Keratinocyte (primary cell): ENCODE data around the gene TLCD3A. TPM values are rescaled to one million over a fixed set of nuclear protein-coding genes. Genes with fewer than 3 reads are reported as not detected.

Source experiments
- DNase-seq: peaks from one replicate; pipeline ENCODE4 v3.0.0-alpha.2; 2011; ENCODE audit warnings: low read depth, missing footprints, low spot score
- FAIRE-seq: peaks from 2 replicates; lab custom pipeline; 2011; peaks lifted over from hg19 to GRCh38; lab: Jason Lieb, UNC
- H2AFZ ChIP-seq: 2 replicates; pipeline ENCODE4 v1.6.0; 2012; ENCODE audit warnings: low read length, control low read depth, inconsistent platforms; ENCODE audit not compliant: control insufficient read depth
- H3K27ac ChIP-seq: 2 replicates; pipeline ENCODE4 v1.5.1; 2011; ENCODE audit warnings: low read length; ENCODE audit not compliant: control insufficient read depth, insufficient read depth
- H3K27me3 ChIP-seq: 3 replicates; pipeline ENCODE4 v1.6.0; 2011; ENCODE audit warnings: low read length; ENCODE audit not compliant: control insufficient read depth, insufficient read depth; ENCODE audit errors: extremely low read depth
- H3K36me3 ChIP-seq, 2 experiments: 2 replicates in 1 of 2; 3 replicates in 1 of 2; pipeline ENCODE4 v1.5.1; 2011; ENCODE audit warnings: low read length in 2 of 2, mild to moderate bottlenecking in 1 of 2; ENCODE audit not compliant: control insufficient read depth in 2 of 2, insufficient read depth in 2 of 2; ENCODE audit errors: extremely low read depth in 1 of 2
- H3K4me1 ChIP-seq: 3 replicates; pipeline ENCODE4 v1.5.1; 2011; ENCODE audit warnings: low read length; ENCODE audit not compliant: control insufficient read depth, insufficient read depth; ENCODE audit errors: extremely low read depth
- H3K4me2 ChIP-seq: 3 replicates; pipeline ENCODE4 v1.6.0; 2011; ENCODE audit warnings: low read depth, low read length; ENCODE audit not compliant: control insufficient read depth, insufficient read depth; ENCODE audit errors: extremely low read depth
- H3K4me3 ChIP-seq, 3 experiments: fragments of 200-600 bp in 1 of 3; sonication (generic) in 1 of 3; 2 replicates in 2 of 3; 3 replicates in 1 of 3; pipeline ENCODE4 v1.5.1; 2011 to 2016; ENCODE audit warnings: low read length in 3 of 3, mild to moderate bottlenecking in 3 of 3, control low read depth in 2 of 3, inconsistent platforms in 1 of 3, low read depth in 1 of 3, mixed read lengths in 1 of 3, mixed run types in 1 of 3, moderate library complexity in 1 of 3; ENCODE audit not compliant: control insufficient read depth in 2 of 3, insufficient read depth in 2 of 3; ENCODE audit errors: extremely low read depth in 1 of 3
- H3K79me2 ChIP-seq: 2 replicates; pipeline ENCODE4 v1.6.0; 2012; ENCODE audit warnings: low read length; ENCODE audit not compliant: control insufficient read depth, insufficient read depth
- H3K9ac ChIP-seq: 3 replicates; pipeline ENCODE4 v1.6.0; 2011; ENCODE audit warnings: low read length; ENCODE audit not compliant: control insufficient read depth, insufficient read depth; ENCODE audit errors: extremely low read depth
- H3K9me1 ChIP-seq: 3 replicates; pipeline ENCODE4 v1.6.0; 2011; ENCODE audit warnings: low read length; ENCODE audit not compliant: control insufficient read depth, insufficient read depth; ENCODE audit errors: extremely low read depth
- H3K9me3 ChIP-seq: 2 replicates; pipeline ENCODE4 v1.5.1; 2012; ENCODE audit warnings: low read depth, low read length; ENCODE audit not compliant: control insufficient read depth
- H4K20me1 ChIP-seq: 3 replicates; pipeline ENCODE4 v1.6.0; 2011; ENCODE audit warnings: low read length; ENCODE audit not compliant: control insufficient read depth, insufficient read depth; ENCODE audit errors: extremely low read depth
- CTCF ChIP-seq, 3 experiments: IDR thresholded peaks in 1 of 3; conservative IDR thresholded peaks in 1 of 3; optimal IDR thresholded peaks in 1 of 3; 2 replicates in 2 of 3; 3 replicates in 1 of 3; pipeline versions ENCODE3 to v1.5.1; 2011; ENCODE audit warnings: low read length in 3 of 3, mild to moderate bottlenecking in 3 of 3, moderate library complexity in 2 of 3, control low read depth in 1 of 3, inconsistent platforms in 1 of 3; ENCODE audit not compliant: insufficient read depth in 2 of 3; ENCODE audit errors: extremely low read depth in 1 of 3
- EZH2 ChIP-seq: IDR thresholded peaks from one replicate; pipeline ENCODE4 v1.6.1; 2012; ENCODE audit warnings: inconsistent platforms, mild to moderate bottlenecking, low read length, moderate library complexity
- dilution Hi-C: fragments of 300-500 bp; cut with MboI; formaldehyde crosslinking; loops from one replicate; pipeline ENCODE4 v1.7.0; 2020; ENCODE audit warnings: low sequenced_read_pairs; ENCODE audit not compliant: extremely low pct_ligation_motif_present
- polyA plus RNA-seq, 5 experiments: library from polyadenylated mRNA; depleted of rRNA in 3 of 5; stranded (reverse) in 3 of 5; stranded (forward) in 1 of 5; unstranded in 1 of 5; fragments of >200 nt; gene quantifications; 1 replicate in 1 of 5; 2 replicates in 3 of 5; 3 replicates in 1 of 5; pipeline versions ENCODE4 v1.2.1 to v1.2.3, GENCODE V29; 2011 to 2012; ENCODE audit warnings: missing spikeins in 2 of 5, low read depth in 1 of 5, low replicate concordance in 1 of 5

Gene TLCD3A
- polyA plus RNA-seq, 1 donor (not counting 4 experiments of a cell fraction or from before 2014, with no cell fraction given): 34.1 TPM

DNA sequence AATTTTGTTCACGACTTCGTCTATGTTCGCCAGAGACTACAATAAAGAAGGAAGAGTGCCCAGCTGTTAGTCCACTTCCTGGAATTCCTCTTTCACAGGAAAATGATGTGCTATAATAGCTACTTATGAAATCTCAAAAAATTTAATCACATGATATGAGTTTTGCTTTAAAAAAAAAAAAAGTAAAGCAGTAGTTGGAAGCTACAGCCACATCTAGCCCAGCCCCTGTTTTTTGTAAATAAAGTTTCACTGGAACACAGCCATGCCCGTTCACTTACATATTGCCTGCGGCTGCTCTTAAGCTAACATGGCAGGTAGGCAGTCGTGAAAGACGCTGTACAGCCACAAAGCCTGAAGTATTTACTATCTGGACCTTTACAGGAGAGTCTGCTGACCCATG lies 33.1 kb upstream of the TLCD3A start:
- H3K4me1 ChIP-seq: peaks cover 9% of the 10 kb centered on the region
- H3K79me2 ChIP-seq: peaks cover 23% of the 10 kb centered on the region
- no peak overlapping the region for H2AFZ ChIP-seq
- TF ChIP-seq EZH2 (no peak), CTCF (optimal IDR thresholded peaks at IDR 0.05 in 1 of 3, IDR thresholded peaks at IDR 0.05 in 1 of 3, conservative IDR thresholded peaks at IDR 0.05 in 1 of 3; ENCODE audit: extremely low read depth in 1 of 3, insufficient read depth in 2 of 3, low read length in 3 of 3) (no peak)
- FAIRE-seq: no peak
- H3K36me3 ChIP-seq: peaks cover 15 to 19% of the 10 kb centered on the region in 2 experiments
- no peaks in the 10 kb centered on the region for H4K20me1 ChIP-seq
- H3K27me3 ChIP-seq: no peaks in the 10 kb centered on the region
- H3K4me3 ChIP-seq: no peak overlapping the region
- H3K9me1 ChIP-seq: peaks cover 2% of the 10 kb centered on the region
- H3K9me3 ChIP-seq: no peaks in the 10 kb centered on the region
- dilution Hi-C loops: no loop called here
- no peak overlapping the region for H3K27ac ChIP-seq
- no peak for DNase-seq
- H3K4me2 ChIP-seq: no peak overlapping the region
- H3K9ac ChIP-seq: no peak overlapping the region

DNA sequence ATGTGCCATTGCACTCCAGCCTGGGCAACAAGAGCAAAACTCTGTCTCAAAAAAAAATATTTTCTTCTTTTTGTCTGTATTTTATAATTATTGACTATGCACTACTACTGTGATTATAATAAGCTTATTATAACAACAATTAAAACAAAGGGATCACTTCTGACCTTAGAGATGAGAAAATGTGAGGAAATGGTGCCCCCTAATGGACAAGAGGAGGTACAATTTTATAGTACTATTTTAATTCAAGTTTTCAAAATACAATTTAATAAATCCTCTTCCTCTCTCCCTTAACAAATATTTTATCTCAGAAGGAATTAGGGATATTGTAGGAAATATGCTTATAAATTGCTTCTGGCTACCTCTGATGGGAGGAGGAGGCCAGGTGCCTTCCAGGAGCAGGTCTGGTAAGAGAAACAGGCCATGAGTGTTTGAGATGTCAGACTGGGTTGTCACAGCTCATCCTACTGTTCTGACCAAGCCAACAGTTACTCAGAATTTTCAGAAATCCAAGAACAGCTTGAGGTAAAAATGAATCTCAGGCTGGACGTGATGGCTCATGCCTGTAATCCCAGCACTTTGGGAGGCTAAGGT lies 31.8 kb upstream of the TLCD3A start:
- no peaks in the 10 kb centered on the region for H3K9me1 ChIP-seq
- FAIRE-seq (peak; percentile 32), DNase-seq (no peak)
- H3K79me2 ChIP-seq: peaks cover 33% of the 10 kb centered on the region
- H3K27me3 ChIP-seq: no peaks in the 10 kb centered on the region
- H3K36me3 ChIP-seq: peaks cover 15 to 20% of the 10 kb centered on the region in 2 experiments
- H3K4me3 ChIP-seq: no peak overlapping the region
- H3K4me1 ChIP-seq: no peaks in the 10 kb centered on the region
- H4K20me1 ChIP-seq: no peaks in the 10 kb centered on the region
- dilution Hi-C loops: no loop called here
- H3K9me3 ChIP-seq: no peaks in the 10 kb centered on the region
- H2AFZ ChIP-seq: no peak overlapping the region
- H3K4me2 ChIP-seq: no peak overlapping the region
- TF ChIP-seq EZH2 (no peak), CTCF (optimal IDR thresholded peaks at IDR 0.05 in 1 of 3, IDR thresholded peaks at IDR 0.05 in 1 of 3, conservative IDR thresholded peaks at IDR 0.05 in 1 of 3; ENCODE audit: extremely low read depth in 1 of 3, insufficient read depth in 2 of 3, low read length in 3 of 3) (peak in 2 of 3 experiments; percentile 14 to 45)
- peak overlapping the region; percentile 18 for H3K27ac ChIP-seq
- H3K9ac ChIP-seq: no peak overlapping the region
